ENCODE results near the gene PRKCB. TPM values are rescaled to one million over a fixed set of nuclear protein-coding genes. Genes with fewer than 3 reads are reported as not detected.

Gene PRKCB
- polyA plus RNA-seq, 1 experiment: not detected

DNA sequence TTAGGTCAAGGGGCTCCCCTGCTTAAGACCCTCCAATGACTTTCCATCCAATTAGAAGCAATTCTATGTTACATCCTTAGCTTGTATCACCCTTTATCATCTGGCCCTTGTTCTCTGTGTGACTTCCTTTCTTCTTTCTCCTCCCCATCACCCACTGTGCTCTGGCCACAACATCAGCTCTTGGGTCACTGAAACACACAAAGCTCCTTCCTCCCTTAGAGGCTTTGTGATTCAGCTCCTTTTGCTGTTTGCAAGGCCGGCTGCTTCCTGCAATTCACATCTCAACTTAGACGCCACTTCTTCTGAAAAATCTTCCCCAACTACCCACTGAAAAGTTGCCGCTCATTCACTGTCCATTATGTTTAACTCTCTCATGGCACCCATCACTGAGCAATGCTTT, 289.4 kb downstream of the PRKCB start:
- TF ChIP-seq, protein P1, sequence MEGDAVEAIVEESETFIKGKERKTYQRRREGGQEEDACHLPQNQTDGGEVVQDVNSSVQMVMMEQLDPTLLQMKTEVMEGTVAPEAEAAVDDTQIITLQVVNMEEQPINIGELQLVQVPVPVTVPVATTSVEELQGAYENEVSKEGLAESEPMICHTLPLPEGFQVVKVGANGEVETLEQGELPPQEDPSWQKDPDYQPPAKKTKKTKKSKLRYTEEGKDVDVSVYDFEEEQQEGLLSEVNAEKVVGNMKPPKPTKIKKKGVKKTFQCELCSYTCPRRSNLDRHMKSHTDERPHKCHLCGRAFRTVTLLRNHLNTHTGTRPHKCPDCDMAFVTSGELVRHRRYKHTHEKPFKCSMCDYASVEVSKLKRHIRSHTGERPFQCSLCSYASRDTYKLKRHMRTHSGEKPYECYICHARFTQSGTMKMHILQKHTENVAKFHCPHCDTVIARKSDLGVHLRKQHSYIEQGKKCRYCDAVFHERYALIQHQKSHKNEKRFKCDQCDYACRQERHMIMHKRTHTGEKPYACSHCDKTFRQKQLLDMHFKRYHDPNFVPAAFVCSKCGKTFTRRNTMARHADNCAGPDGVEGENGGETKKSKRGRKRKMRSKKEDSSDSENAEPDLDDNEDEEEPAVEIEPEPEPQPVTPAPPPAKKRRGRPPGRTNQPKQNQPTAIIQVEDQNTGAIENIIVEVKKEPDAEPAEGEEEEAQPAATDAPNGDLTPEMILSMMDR (IDR thresholded peaks at IDR 0.05; ENCODE audit: low read depth, low read length): no peak
- Histone ChIP-seq H3K27ac (ENCODE audit: low read depth, low read length) (no peak overlapping the region), H3K27me3 (ENCODE audit: control insufficient read depth, insufficient read depth, low read length) (no peaks in the 10 kb centered on the region), H3K9me3 (ENCODE audit: control insufficient read depth, insufficient read depth, low read length) (no peaks in the 10 kb centered on the region; the same call in 1 of the 2 replicates), H3K4me3 (ENCODE audit: low read depth, low read length) (no peak overlapping the region)
- no peak for DNase-seq (ENCODE audit: low read depth, low spot score)
- ChIA-PET POLR2A (no interaction called here), CTCF (no interaction called here)

DNA sequence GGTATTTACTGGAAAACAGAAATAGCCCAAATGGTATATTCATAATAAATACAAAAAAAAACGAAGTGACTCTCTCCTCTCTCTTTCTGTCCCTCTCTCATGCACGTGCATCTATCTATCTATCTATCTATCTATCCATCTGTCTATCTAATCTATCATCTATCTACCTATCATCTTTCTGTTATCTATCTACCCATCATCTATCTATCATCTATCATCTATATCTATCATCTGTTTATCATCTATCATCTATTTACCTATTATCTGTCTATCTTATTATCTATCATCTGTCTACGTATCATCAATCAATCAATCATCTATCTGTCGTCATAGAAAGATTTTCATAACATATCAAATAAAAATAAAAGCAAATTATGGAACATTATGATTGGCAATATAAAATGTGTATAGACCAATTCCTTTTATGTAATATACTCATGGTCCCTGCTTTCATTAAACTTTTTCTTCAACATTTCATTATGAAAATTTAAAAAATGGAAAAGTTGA, 293.7 kb downstream of the PRKCB start:
- Histone ChIP-seq H3K27me3 (ENCODE audit: control insufficient read depth, insufficient read depth, low read length) (no peaks in the 10 kb centered on the region), H3K27ac (ENCODE audit: low read depth, low read length) (no peak overlapping the region), H3K4me3 (ENCODE audit: low read depth, low read length) (no peak overlapping the region), H3K9me3 (ENCODE audit: control insufficient read depth, insufficient read depth, low read length) (no peaks in the 10 kb centered on the region; the same call in 1 of the 2 replicates)
- ChIA-PET CTCF (no interaction called here), POLR2A (no interaction called here)
- TF ChIP-seq, protein P1 (IDR thresholded peaks at IDR 0.05; ENCODE audit: low read depth, low read length): no peak
- no peak for DNase-seq (ENCODE audit: low read depth, low spot score)

DNA sequence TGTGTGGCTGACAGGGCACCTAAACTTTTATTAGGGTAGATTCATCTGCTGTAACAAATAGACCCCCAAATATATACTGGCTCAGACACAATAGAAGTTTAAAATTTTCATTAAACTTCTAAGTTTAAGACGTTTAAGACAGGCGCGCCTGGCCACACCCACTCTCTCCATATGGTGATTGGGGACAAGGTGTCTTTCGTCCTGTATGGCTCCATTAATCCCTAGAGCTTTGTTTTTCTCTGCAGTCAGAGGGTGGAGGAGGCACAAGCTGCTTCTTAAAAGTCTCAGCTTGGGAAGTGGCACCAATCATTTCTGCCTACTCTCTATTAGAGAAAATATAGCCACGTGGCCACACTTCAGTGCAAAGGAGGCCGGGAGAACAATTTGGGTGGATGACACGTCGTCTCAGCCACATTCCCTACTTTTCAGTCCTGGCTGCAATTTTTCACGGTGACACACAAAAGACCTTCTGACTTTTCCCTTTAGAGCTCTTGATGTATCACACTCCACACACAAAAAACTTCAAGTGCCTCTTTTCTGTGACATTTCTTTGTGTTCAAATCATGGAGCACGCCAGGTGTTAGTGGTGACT, 294.8 kb downstream of the PRKCB start:
- H3K4me3 ChIP-seq (ENCODE audit: low read depth, low read length): no peak overlapping the region
- peaks cover 4% of the 10 kb centered on the region for H3K9me3 ChIP-seq (ENCODE audit: control insufficient read depth, insufficient read depth, low read length)
- ChIA-PET CTCF (no interaction called here), POLR2A (no interaction called here)
- no peaks in the 10 kb centered on the region for H3K27me3 ChIP-seq (ENCODE audit: control insufficient read depth, insufficient read depth, low read length)
- DNase-seq (ENCODE audit: low read depth, low spot score): no peak
- TF ChIP-seq, protein P1 (IDR thresholded peaks at IDR 0.05; ENCODE audit: low read depth, low read length): no peak
- no peak overlapping the region for H3K27ac ChIP-seq (ENCODE audit: low read depth, low read length)

DNA sequence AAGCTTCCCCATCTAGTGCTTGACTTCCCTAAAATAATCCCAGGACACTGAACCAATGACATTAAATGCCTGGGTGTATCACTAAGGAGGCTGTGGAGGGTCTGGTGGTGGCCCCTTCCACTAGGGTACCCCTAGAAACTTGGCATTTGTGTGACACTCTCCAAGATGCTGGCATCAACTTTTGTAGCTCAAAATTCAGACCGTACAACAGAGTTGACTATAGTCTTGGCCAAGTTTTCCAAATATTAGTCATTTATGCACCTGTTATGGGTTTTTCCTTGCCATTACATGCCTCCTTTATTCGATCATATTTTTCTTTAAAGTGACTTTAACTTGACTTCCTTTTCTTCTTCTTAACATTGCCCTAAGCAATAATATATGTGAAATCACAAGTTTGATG, 295.5 kb downstream of the PRKCB start:
- TF ChIP-seq, protein P1 (IDR thresholded peaks at IDR 0.05; ENCODE audit: low read depth, low read length): no peak
- CTCF ChIA-PET: no interaction called here
- POLR2A ChIA-PET: no interaction called here
- H3K9me3 ChIP-seq (ENCODE audit: control insufficient read depth, insufficient read depth, low read length): peaks cover 4% of the 10 kb centered on the region
- no peak overlapping the region for H3K4me3 ChIP-seq (ENCODE audit: low read depth, low read length)
- DNase-seq (ENCODE audit: low read depth, low spot score): no peak
- H3K27ac ChIP-seq (ENCODE audit: low read depth, low read length): no peak overlapping the region
- H3K27me3 ChIP-seq (ENCODE audit: control insufficient read depth, insufficient read depth, low read length): no peaks in the 10 kb centered on the region

DNA sequence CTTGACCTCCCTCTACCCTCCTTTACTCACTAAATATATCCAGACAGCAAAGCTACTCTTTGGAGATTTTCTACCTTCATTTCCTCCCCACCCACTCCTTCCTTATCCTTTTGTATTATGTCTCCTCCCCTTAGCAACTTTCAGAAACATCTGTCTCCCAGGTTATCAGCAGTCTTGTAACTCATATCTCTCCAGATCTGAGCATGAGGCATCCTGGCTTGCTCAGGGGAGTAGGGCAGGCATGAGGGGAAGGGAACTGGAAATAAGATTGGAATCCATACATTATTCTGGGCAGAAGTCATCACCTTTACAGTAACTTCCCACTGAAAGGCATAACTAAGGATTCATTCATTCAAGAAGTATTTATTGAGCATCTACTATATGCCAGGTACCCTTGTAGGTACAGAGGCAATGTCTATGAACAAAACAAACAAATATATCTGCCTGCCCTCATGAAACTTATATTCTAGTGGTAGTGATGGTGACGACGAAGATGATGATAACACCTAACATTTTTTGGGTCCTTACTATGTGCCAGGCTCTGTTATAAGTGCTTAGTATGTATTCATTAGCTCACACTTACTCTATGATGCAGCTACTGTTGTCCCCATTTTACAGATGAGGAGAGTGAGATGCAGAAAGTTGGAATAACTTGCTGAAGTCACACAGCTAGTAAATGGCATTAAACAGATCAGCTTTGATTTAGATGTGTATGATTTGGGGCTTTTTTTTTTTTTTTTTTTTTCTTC, 296.4 kb downstream of the PRKCB start:
- Histone ChIP-seq H3K4me3 (ENCODE audit: low read depth, low read length) (no peak overlapping the region), H3K27me3 (ENCODE audit: control insufficient read depth, insufficient read depth, low read length) (no peaks in the 10 kb centered on the region), H3K27ac (ENCODE audit: low read depth, low read length) (no peak overlapping the region), H3K9me3 (ENCODE audit: control insufficient read depth, insufficient read depth, low read length) (peaks cover 4% of the 10 kb centered on the region)
- DNase-seq (ENCODE audit: low read depth, low spot score): no peak
- TF ChIP-seq, protein P1 (IDR thresholded peaks at IDR 0.05; ENCODE audit: low read depth, low read length): no peak
- ChIA-PET CTCF (interaction anchor here (0.6 kb wide), 1 partner anchor 116 kb away, joined by 5 read pairs; no protein-coding TSS in a partner anchor), POLR2A (no interaction called here)

Data from AG04450 (cell line).